ENCODE results near the gene OSBPL3. TPM values are rescaled to one million over a fixed set of nuclear protein-coding genes. Genes with fewer than 3 reads are reported as not detected.

The OSBPL3 gene
- total and polyA plus RNA-seq, 4 donors = 0.28 to 3.0 (median 1.1) TPM

- no peak for TF ChIP-seq REST (IDR thresholded peaks at IDR 0.05)
These were observed 137.3 kb downstream of the OSBPL3 start (continued) for GRCh38 chr7:24842449-24843241.

- H3K27me3 ChIP-seq (ENCODE audit: control insufficient read depth in 4 of 4, insufficient read depth in 4 of 4, low read length in 3 of 4) = no peaks in the 10 kb centered on the region
- no peak for DNase-seq (ENCODE audit: low spot score)
- WGBS = 46% methylated on average over 2 of the region's 2 CpGs
These were observed 137.9 kb downstream of the OSBPL3 start for GRCh38 chr7:24842029-24842428.

GRCh38 chr7:24840563-24840962, 139.4 kb downstream of the OSBPL3 start:
- H3K36me3 ChIP-seq (ENCODE audit: control insufficient read depth in 4 of 4, insufficient read depth in 3 of 4, low read depth in 1 of 4, low read length in 3 of 4) = no peaks in the 10 kb centered on the region
- no peak overlapping the region for H3K27ac ChIP-seq (ENCODE audit: low read depth in 1 of 2, low read length in 2 of 2)
- H3K4me1 ChIP-seq (ENCODE audit: control insufficient read depth in 4 of 4, insufficient read depth in 4 of 4, low read length in 3 of 4) = no peaks in the 10 kb centered on the region
- TF ChIP-seq ATF3 (IDR thresholded peaks at IDR 0.05) (no peak), RAD21 (IDR thresholded peaks at IDR 0.05) (no peak), RXRA (IDR thresholded peaks at IDR 0.05) (no peak), NR2F2 (IDR thresholded peaks at IDR 0.05) (no peak), GABPA (IDR thresholded peaks at IDR 0.05 in 1 of 2, conservative IDR thresholded peaks at IDR 0.05 in 1 of 2) (no peak), HNF4G (IDR thresholded peaks at IDR 0.05) (no peak)
- no peaks in the 10 kb centered on the region for H3K9me3 ChIP-seq (ENCODE audit: control insufficient read depth in 4 of 4, low read length in 3 of 4)
- H3K4me3 ChIP-seq (ENCODE audit: low read depth in 1 of 3, low read length in 3 of 3) = no peak overlapping the region
- no peak overlapping the region for H3K9ac ChIP-seq (ENCODE audit: low read depth in 1 of 2, low read length in 2 of 2)
- no peak for DNase-seq (ENCODE audit: low spot score)
- no peaks in the 10 kb centered on the region for H3K27me3 ChIP-seq (ENCODE audit: control insufficient read depth in 4 of 4, insufficient read depth in 4 of 4, low read length in 3 of 4)

More at GRCh38 chr7:24842029-24842428, 137.9 kb downstream of the OSBPL3 start:
- no peak overlapping the region for H3K27ac ChIP-seq (ENCODE audit: low read depth in 1 of 2, low read length in 2 of 2)
- H3K9ac ChIP-seq (ENCODE audit: low read depth in 1 of 2, low read length in 2 of 2) = no peak overlapping the region
- no peaks in the 10 kb centered on the region for H3K9me3 ChIP-seq (ENCODE audit: control insufficient read depth in 4 of 4, low read length in 3 of 4)
- TF ChIP-seq RXRA (IDR thresholded peaks at IDR 0.05) (no peak), YY1 (IDR thresholded peaks at IDR 0.05) (no peak), HNF4G (IDR thresholded peaks at IDR 0.05) (no peak), JUND (IDR thresholded peaks at IDR 0.05) (no peak), GABPA (IDR thresholded peaks at IDR 0.05 in 1 of 2, conservative IDR thresholded peaks at IDR 0.05 in 1 of 2) (no peak)
- H3K4me3 ChIP-seq (ENCODE audit: low read depth in 1 of 3, low read length in 3 of 3) = no peak overlapping the region
- no peaks in the 10 kb centered on the region for H3K4me1 ChIP-seq (ENCODE audit: control insufficient read depth in 4 of 4, insufficient read depth in 4 of 4, low read length in 3 of 4)
- no peaks in the 10 kb centered on the region for H3K36me3 ChIP-seq (ENCODE audit: control insufficient read depth in 4 of 4, insufficient read depth in 3 of 4, low read depth in 1 of 4, low read length in 3 of 4)

DNA sequence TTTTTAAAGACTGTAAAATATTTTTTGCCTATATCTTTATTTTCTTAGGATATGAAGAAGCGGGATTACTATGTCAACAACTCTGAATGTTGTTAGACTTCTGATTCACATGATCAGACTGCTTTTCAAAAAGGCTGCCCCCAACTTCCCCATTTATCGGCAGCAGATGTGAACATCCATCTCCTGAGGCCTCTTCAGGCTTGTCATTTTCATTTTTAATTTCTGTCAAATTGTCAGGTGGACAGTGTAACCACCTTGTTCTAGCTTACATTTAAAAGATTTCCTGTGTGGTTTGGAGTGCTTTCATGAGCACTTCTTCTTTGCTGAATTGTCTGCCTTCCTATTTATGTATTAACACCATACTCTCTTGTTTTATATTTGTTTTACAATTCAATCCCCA, 143.9 kb downstream of the OSBPL3 start:
- Histone ChIP-seq H3K4me1 (ENCODE audit: control insufficient read depth in 4 of 4, insufficient read depth in 4 of 4, low read length in 3 of 4) (no peaks in the 10 kb centered on the region), H3K9ac (ENCODE audit: low read depth in 1 of 2, low read length in 2 of 2) (no peak overlapping the region), H3K27ac (ENCODE audit: low read depth in 1 of 2, low read length in 2 of 2) (no peak overlapping the region), H3K27me3 (ENCODE audit: control insufficient read depth in 4 of 4, insufficient read depth in 4 of 4, low read length in 3 of 4) (no peaks in the 10 kb centered on the region), H3K4me3 (ENCODE audit: low read depth in 1 of 3, low read length in 3 of 3) (no peak overlapping the region), H3K36me3 (ENCODE audit: control insufficient read depth in 4 of 4, insufficient read depth in 3 of 4, low read depth in 1 of 4, low read length in 3 of 4) (no peaks in the 10 kb centered on the region), H3K9me3 (ENCODE audit: control insufficient read depth in 4 of 4, low read length in 3 of 4) (no peaks in the 10 kb centered on the region)
- 82% methylated on average over 2 of the region's 2 CpGs for WGBS
- DNase-seq (ENCODE audit: low spot score) = no peak
- TF ChIP-seq HNF4A (conservative IDR thresholded peaks at IDR 0.05) (no peak), ATF3 (IDR thresholded peaks at IDR 0.05) (no peak), ZBTB33 (IDR thresholded peaks at IDR 0.05) (no peak), RAD21 (IDR thresholded peaks at IDR 0.05) (no peak), REST (IDR thresholded peaks at IDR 0.05) (no peak), RXRA (IDR thresholded peaks at IDR 0.05) (no peak), SP1 (IDR thresholded peaks at IDR 0.05) (no peak), YY1 (IDR thresholded peaks at IDR 0.05) (no peak), FOXA2 (IDR thresholded peaks at IDR 0.05) (no peak)

All from liver (tissue), 9 donors.